MCF 10A (cell line): ENCODE data around the gene SPAG16. TPM values are rescaled to one million over a fixed set of nuclear protein-coding genes. Genes with fewer than 3 reads are reported as not detected.

ENCODE experiments used
- BruUV-seq: library from RNA; stranded (reverse); fragments of 400-500 nt; replicated peaks from 2 replicates; lab custom pipeline; 2021; lab: Mats Ljungman, UMichigan
- CTCF ChIA-PET: fragments of 300-600 bp; sonication (Branson Sonifier 250); formaldehyde crosslinking; extraction: SDS; loops from one replicate; lab custom pipeline; 2021; ENCODE audit warnings: antibody characterized with exemption, inconsistent platforms; lab: Yijun Ruan, JAX
- POLR2A ChIA-PET: fragments of 300-600, 350-650 bp; sonication (Branson Sonifier 250); formaldehyde crosslinking; extraction: SDS; loops from one replicate; lab custom pipeline; 2020; ENCODE audit warnings: antibody characterized with exemption, inconsistent platforms; lab: Yijun Ruan, JAX
- DNase-seq: peaks from one replicate; pipeline ENCODE4 v3.0.0-alpha.2; 2018; ENCODE audit not compliant: unreplicated experiment
- H3K27ac Mint-ChIP-seq: one replicate; pipeline ENCODE4 v1.8.0; 2022; ENCODE audit warnings: mild to moderate bottlenecking, low read depth, mixed read lengths; ENCODE audit not compliant: unreplicated experiment
- H3K27me3 Mint-ChIP-seq: one replicate; pipeline ENCODE4 v1.8.0; 2022; ENCODE audit warnings: mixed read lengths; ENCODE audit not compliant: insufficient read depth, unreplicated experiment
- H3K36me3 Mint-ChIP-seq: one replicate; pipeline ENCODE4 v1.8.0; 2022; ENCODE audit warnings: mild to moderate bottlenecking, moderate library complexity, mixed read lengths; ENCODE audit not compliant: insufficient read depth, unreplicated experiment
- H3K4me1 Mint-ChIP-seq: one replicate; pipeline ENCODE4 v1.8.0; 2022; ENCODE audit warnings: mixed read lengths; ENCODE audit not compliant: insufficient read depth, unreplicated experiment
- H3K4me3 Mint-ChIP-seq: one replicate; pipeline ENCODE4 v1.8.0; 2022; ENCODE audit warnings: mild to moderate bottlenecking, moderate library complexity, mixed read lengths; ENCODE audit not compliant: unreplicated experiment
- H3K9me3 Mint-ChIP-seq: one replicate; pipeline ENCODE4 v1.8.0; 2022; ENCODE audit warnings: mixed read lengths; ENCODE audit not compliant: unreplicated experiment
- CTCF ChIP-seq: fragments of 200-600 bp; IDR thresholded peaks from one replicate; pipeline ENCODE4 v1.8.0; 2022; ENCODE audit warnings: antibody characterized with exemption, mild to moderate bottlenecking; ENCODE audit not compliant: unreplicated experiment
- intact Hi-C: fragments of 100-400 bp; cut with micrococcal nuclease; formaldehyde crosslinking; loops from 2 replicates; pipeline ENCODE4 v1.14.1; 2022
- total RNA-seq: library from RNA; stranded (reverse); gene quantifications from 2 replicates; pipeline ENCODE4 v1.2.3, GENCODE V29; 2022

The SPAG16 gene
- total RNA-seq, 1 experiment from 2014 or later: 11.5 TPM

GRCh38 chr2:214104219-214104618, 820.0 kb downstream of the SPAG16 start:
- Mint-ChIP-seq H3K4me1 (peaks cover 20% of the 10 kb centered on the region), H3K27ac (peak overlapping the region; percentile 33), H3K9me3 (no peaks in the 10 kb centered on the region), H3K36me3 (no peaks in the 10 kb centered on the region), H3K4me3 (no peak overlapping the region), H3K27me3 (no peaks in the 10 kb centered on the region)
- intact Hi-C loops: no loop called here
- no TSS peak for BruUV-seq
- DNase-seq: no peak
- POLR2A ChIA-PET: no interaction called here
- no peak for TF ChIP-seq CTCF
- CTCF ChIA-PET: no interaction called here

GRCh38 chr2:214104967-214105366, 820.7 kb downstream of the SPAG16 start:
- H3K4me3 Mint-ChIP-seq: no peak overlapping the region
- H3K9me3 Mint-ChIP-seq: no peaks in the 10 kb centered on the region
- no peak for TF ChIP-seq CTCF
- ChIA-PET POLR2A (interaction anchor here (1.6 kb wide), 1 partner anchor 22 kb away, joined by 4 read pairs; no protein-coding TSS in a partner anchor), CTCF (no interaction called here)
- H3K4me1 Mint-ChIP-seq: peaks cover 20% of the 10 kb centered on the region
- no TSS peak for BruUV-seq
- intact Hi-C loops: no loop called here
- H3K36me3 Mint-ChIP-seq: no peaks in the 10 kb centered on the region
- H3K27me3 Mint-ChIP-seq: no peaks in the 10 kb centered on the region
- no peak for DNase-seq
- H3K27ac Mint-ChIP-seq: no peak overlapping the region

GRCh38 chr2:214107726-214108125, 823.5 kb downstream of the SPAG16 start:
- no peak for TF ChIP-seq CTCF
- Mint-ChIP-seq H3K4me3 (no peak overlapping the region), H3K27ac (no peak overlapping the region), H3K4me1 (peaks cover 20% of the 10 kb centered on the region), H3K36me3 (no peaks in the 10 kb centered on the region), H3K9me3 (peaks cover 6% of the 10 kb centered on the region), H3K27me3 (no peaks in the 10 kb centered on the region)
- ChIA-PET POLR2A (interaction anchor here (0.7 kb wide), 1 partner anchor 13 kb away, joined by 3 read pairs; no protein-coding TSS in a partner anchor), CTCF (interaction anchor here (0.6 kb wide), 2 partner anchors 56 to 62 kb away, joined by 3 to 4 read pairs; no protein-coding TSS in a partner anchor)
- BruUV-seq: no TSS peak
- intact Hi-C loops: no loop called here
- DNase-seq: no peak

GRCh38 chr2:214108598-214108997, 824.3 kb downstream of the SPAG16 start:
- Mint-ChIP-seq H3K36me3 (no peaks in the 10 kb centered on the region), H3K4me1 (peaks cover 14% of the 10 kb centered on the region), H3K27me3 (no peaks in the 10 kb centered on the region), H3K27ac (no peak overlapping the region), H3K9me3 (peaks cover 6% of the 10 kb centered on the region), H3K4me3 (no peak overlapping the region)
- CTCF ChIA-PET: no interaction called here
- POLR2A ChIA-PET: no interaction called here
- no TSS peak for BruUV-seq
- no peak for TF ChIP-seq CTCF
- DNase-seq: no peak
- intact Hi-C loops: no loop called here
